Adrenal gland (tissue), 12 donors: ENCODE measurements around the gene MTMR1. TPM values are rescaled to one million over a fixed set of nuclear protein-coding genes. Genes with fewer than 3 reads are reported as not detected.

Source experiments
- DNase-seq, 7 donors: peaks; one replicate each; pipeline ENCODE4 v3.0.0-alpha.2; 2019 to 2020
- H3K27ac ChIP-seq, 5 donors: fragments of 200-600 bp; sonication (generic) in 4 of 5; 1 replicate in 3 of 5; 2 replicates in 2 of 5; pipeline versions ENCODE4 v1.5.1 to v1.8.0; 2016 to 2020; ENCODE audit warnings: mild to moderate bottlenecking in 1 of 5
- H3K27me3 ChIP-seq: fragments of 200-600 bp; 2 replicates; pipeline ENCODE4 v1.8.0; 2021
- H3K36me3 ChIP-seq, 2 donors: fragments of 200-600 bp; replicated peaks in 1 of 2; 1 replicate in 1 of 2; 2 replicates in 1 of 2; pipeline versions ENCODE4 v1.5.1 to v1.8.0; 2018 to 2022
- H3K4me1 ChIP-seq, 2 donors: fragments of 200-600 bp; replicated peaks in 1 of 2; 1 replicate in 1 of 2; 2 replicates in 1 of 2; pipeline versions ENCODE4 v1.5.1 to v1.8.0; 2018 to 2021
- H3K4me3 ChIP-seq, 4 donors: fragments of 200-600 bp; sonication (generic) in 3 of 4; one replicate each; pipeline ENCODE4 v1.5.1; 2016 to 2018
- H3K9me3 ChIP-seq, 3 donors: fragments of 200-600 bp; sonication (generic) in 1 of 3; replicated peaks in 1 of 3; 1 replicate in 2 of 3; 2 replicates in 1 of 3; pipeline versions ENCODE4 v1.5.1 to v1.8.0; 2016 to 2021
- POLR2A ChIP-seq, 2 donors: fragments of 450-650 bp; IDR thresholded peaks; one replicate each; pipeline ENCODE4 v1.6.1; 2017; ENCODE audit warnings: antibody characterized with exemption in 2 of 2, mild to moderate bottlenecking in 2 of 2, moderate library complexity in 1 of 2
- WGBS, 4 donors: extraction: QIAGEN DNeasy Blood & Tissue Kit in 2 of 4; methylation state at CpG; one replicate each; pipeline versions ENCODE4 v1.1.5 to v1.1.7; 2013 to 2017; 5-methylcytosine and 5-hydroxymethylcytosine counted together
- intact Hi-C, 2 donors: fragments of 100-400 bp; cut with DNase I; formaldehyde crosslinking; loops; one replicate each; pipeline versions ENCODE4 v1.14.1 to v1.15.0; 2022 to 2023
- polyA plus RNA-seq, 3 donors: library from polyadenylated mRNA; stranded (reverse); fragments of 200-250 nt in 2 of 3; fragments of 350-450 nt in 1 of 3; fragmentation: Illumina TruSeq in 1 of 3; extraction: RNeasy Lipid Tissue Mini Kit (QIAGEN cat#74804) in 1 of 3; gene quantifications; one replicate each; pipeline ENCODE4 v1.2.3, GENCODE V29; 2013 to 2014
- total RNA-seq, 9 donors: library from RNA; depleted of rRNA in 4 of 9; stranded (reverse); fragments of >200 nt in 4 of 9; fragments of 120-200 nt in 1 of 9; fragmentation: NEBNext Ultra II Directional in 1 of 9; extraction: Animal tissue kit (Norgen Biotek cat#: 25700) in 1 of 9; gene quantifications; one replicate each; pipeline versions ENCODE4 v1.1.0 to v1.2.4, GENCODE V29; 2013 to 2023
- TF ChIP-seq, protein P1 (sequence below), 6 experiments: fragments of 450-650 bp in 4 of 6; fragments of 200-600 bp in 2 of 6; sonication (generic) in 1 of 6; IDR thresholded peaks; 1 replicate in 5 of 6; 2 replicates in 1 of 6; pipeline versions ENCODE4 v1.5.1 to v1.8.0; 2016 to 2021; ENCODE audit warnings: antibody characterized with exemption in 6 of 6, mild to moderate bottlenecking in 2 of 6, moderate library complexity in 1 of 6
- donor health status: healthy with polysubstance abuse.
- donor health status: Bipolar disorder and iron deficiency.
- donor health status: DM: yes; HTN: yes; CAD: no.
- donor health status: DM: no; HTN: no; CAD: no.
- donor health status: DM: no; HTN: no; CAD: no.
- donor health status: DM: yes; HTN: yes; CAD: no.

Gene MTMR1
- total and polyA plus RNA-seq, 12 donors: 9.2 to 19.8 (median 13.9) TPM

DNA sequence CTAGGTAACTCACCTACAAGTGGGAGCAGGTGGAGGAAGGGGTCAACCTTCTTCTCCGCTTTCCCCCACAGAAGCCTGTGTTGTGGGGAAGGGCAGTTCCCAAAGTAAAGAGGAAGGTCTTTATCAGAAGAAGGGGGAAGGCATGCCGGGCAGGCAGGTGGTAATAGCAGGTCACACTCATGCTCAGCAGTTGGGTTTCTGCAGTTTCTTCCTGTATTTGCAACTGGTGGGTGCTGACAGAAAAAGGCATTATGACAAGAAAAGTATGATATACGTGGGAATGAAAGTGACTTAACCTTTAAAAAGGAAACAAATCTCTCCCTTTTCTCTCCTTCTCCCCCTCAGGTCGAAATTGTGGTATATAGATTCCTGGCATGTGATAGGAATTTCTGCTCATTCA lies 3.7 kb downstream of the MTMR1 start:
- Histone ChIP-seq H3K4me1 (no peaks in the 10 kb centered on the region), H3K27ac (no peak overlapping the region), H3K4me3 (no peak overlapping the region), H3K36me3 (no peaks in the 10 kb centered on the region), H3K27me3 (no peaks in the 10 kb centered on the region), H3K9me3 (no peaks in the 10 kb centered on the region)
- TF ChIP-seq POLR2A (IDR thresholded peaks at IDR 0.05): no peak
- TF ChIP-seq, protein P1, sequence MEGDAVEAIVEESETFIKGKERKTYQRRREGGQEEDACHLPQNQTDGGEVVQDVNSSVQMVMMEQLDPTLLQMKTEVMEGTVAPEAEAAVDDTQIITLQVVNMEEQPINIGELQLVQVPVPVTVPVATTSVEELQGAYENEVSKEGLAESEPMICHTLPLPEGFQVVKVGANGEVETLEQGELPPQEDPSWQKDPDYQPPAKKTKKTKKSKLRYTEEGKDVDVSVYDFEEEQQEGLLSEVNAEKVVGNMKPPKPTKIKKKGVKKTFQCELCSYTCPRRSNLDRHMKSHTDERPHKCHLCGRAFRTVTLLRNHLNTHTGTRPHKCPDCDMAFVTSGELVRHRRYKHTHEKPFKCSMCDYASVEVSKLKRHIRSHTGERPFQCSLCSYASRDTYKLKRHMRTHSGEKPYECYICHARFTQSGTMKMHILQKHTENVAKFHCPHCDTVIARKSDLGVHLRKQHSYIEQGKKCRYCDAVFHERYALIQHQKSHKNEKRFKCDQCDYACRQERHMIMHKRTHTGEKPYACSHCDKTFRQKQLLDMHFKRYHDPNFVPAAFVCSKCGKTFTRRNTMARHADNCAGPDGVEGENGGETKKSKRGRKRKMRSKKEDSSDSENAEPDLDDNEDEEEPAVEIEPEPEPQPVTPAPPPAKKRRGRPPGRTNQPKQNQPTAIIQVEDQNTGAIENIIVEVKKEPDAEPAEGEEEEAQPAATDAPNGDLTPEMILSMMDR (IDR thresholded peaks at IDR 0.05): no peak
- intact Hi-C loops: no loop called here
- no peak for DNase-seq
- WGBS, 4 donors: 59 to 68% (median 60%) methylated on average over 4 of the region's 4 CpGs

DNA sequence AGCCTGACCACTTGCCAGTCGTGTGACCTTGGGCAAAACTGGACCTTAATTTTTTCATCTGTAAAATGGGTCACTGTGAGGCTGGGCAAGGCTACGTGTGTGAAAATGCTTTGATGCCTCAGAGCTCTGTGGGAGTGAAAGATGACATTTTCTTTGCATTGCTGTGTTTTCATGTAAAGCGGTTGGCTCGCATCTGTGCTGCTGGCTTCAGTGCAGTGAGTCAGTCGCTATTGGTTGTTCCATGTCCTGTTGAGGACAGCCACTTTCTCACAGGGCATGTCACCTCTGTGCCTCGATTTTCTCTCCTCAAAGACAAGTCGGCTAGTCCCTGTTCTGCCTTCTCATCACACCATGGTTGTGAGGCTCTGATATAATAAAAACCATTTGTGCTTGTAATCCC lies 4.4 kb downstream of the MTMR1 start:
- no peak for DNase-seq
- no peaks in the 10 kb centered on the region for H3K4me1 ChIP-seq
- TF ChIP-seq POLR2A (IDR thresholded peaks at IDR 0.05): no peak
- TF ChIP-seq, protein P1 (IDR thresholded peaks at IDR 0.05): no peak
- H3K4me3 ChIP-seq: no peak overlapping the region
- H3K9me3 ChIP-seq: no peaks in the 10 kb centered on the region
- H3K36me3 ChIP-seq: no peaks in the 10 kb centered on the region
- intact Hi-C loops: no loop called here
- 78 to 88% (median 80%) methylated on average over 5 to 7 of the region's 7 CpGs for WGBS, 4 donors
- H3K27ac ChIP-seq: no peak overlapping the region
- no peaks in the 10 kb centered on the region for H3K27me3 ChIP-seq

DNA sequence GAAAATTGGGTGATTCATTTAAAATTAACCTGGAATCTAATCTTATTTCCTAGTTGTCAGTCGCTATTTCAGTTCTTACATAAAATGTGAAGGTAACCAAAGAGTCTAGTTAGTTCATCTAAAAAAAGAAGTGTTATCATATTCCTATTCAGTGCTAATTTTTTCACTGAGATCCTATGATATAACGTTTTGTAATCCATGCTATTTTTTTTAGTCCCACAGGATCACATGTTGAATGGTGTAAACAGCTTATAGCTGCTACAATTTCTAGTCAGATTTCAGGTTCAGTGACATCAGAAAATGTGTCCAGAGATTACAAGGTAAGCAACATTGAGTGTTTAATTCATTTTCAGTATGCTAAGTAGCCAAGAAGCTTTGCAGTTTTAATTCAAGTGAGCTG lies 5.8 kb downstream of the MTMR1 start:
- no peak for DNase-seq
- no peaks in the 10 kb centered on the region for H3K27me3 ChIP-seq
- TF ChIP-seq, protein P1 (IDR thresholded peaks at IDR 0.05): no peak
- no peak for TF ChIP-seq POLR2A (IDR thresholded peaks at IDR 0.05)
- no peak overlapping the region for H3K4me3 ChIP-seq
- no peak overlapping the region for H3K27ac ChIP-seq
- WGBS, 4 donors: 52 to 61% (median 57%) methylated on average over 2 of the region's 2 CpGs
- H3K36me3 ChIP-seq: no peaks in the 10 kb centered on the region
- intact Hi-C loops: no loop called here
- no peaks in the 10 kb centered on the region for H3K9me3 ChIP-seq
- no peaks in the 10 kb centered on the region for H3K4me1 ChIP-seq

DNA sequence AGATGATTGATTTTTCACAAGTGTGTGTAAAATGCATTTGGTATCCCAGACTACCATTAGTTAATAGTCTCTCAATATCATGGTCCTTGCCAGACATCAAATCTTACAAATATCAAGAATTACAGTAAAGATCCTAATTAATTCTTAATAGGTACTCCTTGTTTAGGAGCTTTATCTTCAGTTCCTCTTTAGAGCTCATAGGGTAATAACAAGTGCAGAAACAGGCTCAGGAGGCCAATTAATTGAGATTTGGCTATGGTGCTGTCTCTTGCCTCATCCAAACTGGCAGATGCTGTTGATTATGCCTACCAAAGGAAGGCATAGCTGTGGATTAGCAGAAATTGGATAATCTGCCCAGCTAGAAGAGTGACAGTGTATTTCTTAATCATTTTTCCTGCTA lies 6.9 kb downstream of the MTMR1 start:
- Histone ChIP-seq H3K9me3 (no peaks in the 10 kb centered on the region), H3K4me1 (no peaks in the 10 kb centered on the region), H3K27ac (no peak overlapping the region), H3K4me3 (no peak overlapping the region), H3K27me3 (no peaks in the 10 kb centered on the region), H3K36me3 (no peaks in the 10 kb centered on the region)
- DNase-seq: no peak
- intact Hi-C loops: no loop called here
- TF ChIP-seq, protein P1 (IDR thresholded peaks at IDR 0.05): no peak
- no peak for TF ChIP-seq POLR2A (IDR thresholded peaks at IDR 0.05)
